ENCODE data around the gene PEX1. TPM values are rescaled to one million over a fixed set of nuclear protein-coding genes. Genes with fewer than 3 reads are reported as not detected.

PEX1 gene
- total and polyA plus RNA-seq, 2 donors (not counting 3 experiments of a cell fraction or from before 2014, with no cell fraction given), result 8.4 to 11.7 TPM

GRCh38 chr7:92557808-92558362, 29.6 kb upstream of the PEX1 start:
- CTCF ChIA-PET, result no interaction called here
- H3K4me3 ChIP-seq (replicated peaks in 1 of 3; ENCODE audit: insufficient read depth in 1 of 3, low read depth in 1 of 3, low read length in 3 of 3), result no peak overlapping the region
- no peak overlapping the region for H2AFZ ChIP-seq (ENCODE audit: low read depth, low read length)
- FAIRE-seq, result no peak
- POLR2A ChIA-PET, result no interaction called here
- H3K79me2 ChIP-seq (ENCODE audit: control insufficient read depth, insufficient read depth, low read length), result no peaks in the 10 kb centered on the region
- H3K36me3 ChIP-seq (ENCODE audit: control insufficient read depth in 2 of 2, extremely low read depth in 1 of 2, insufficient read depth in 2 of 2, low read length in 2 of 2), result peaks cover 2 to 5% of the 10 kb centered on the region in 2 experiments
- intact Hi-C loops (cut with micrococcal nuclease) (no loop called here), dilution Hi-C loops (cut with MboI; ENCODE audit: extremely low pct_ligation_motif_present, low sequenced_read_pairs) (no loop called here)
- H4K20me1 ChIP-seq (replicated peaks; ENCODE audit: control insufficient read depth, extremely low read depth, insufficient read depth, low read length), result no peaks in the 10 kb centered on the region
- no peaks in the 10 kb centered on the region for H3K9me1 ChIP-seq (replicated peaks; ENCODE audit: control insufficient read depth, extremely low read depth, insufficient read depth, low read length)
- H3K4me1 ChIP-seq (ENCODE audit: control insufficient read depth, extremely low read depth, insufficient read depth, low read length), result peaks cover under 1% of the 10 kb centered on the region
- no peak overlapping the region for H3K9ac ChIP-seq (replicated peaks; ENCODE audit: extremely low read depth, insufficient read depth, low read length)
- DNase-seq (ENCODE audit: low read depth, low spot score), result no peak
- H3K27me3 ChIP-seq (ENCODE audit: control insufficient read depth in 2 of 2, insufficient read depth in 2 of 2, low read length in 2 of 2), result no peaks in the 10 kb centered on the region
- BruUV-seq (replicated peaks), result no TSS peak
- no peak overlapping the region for H3K27ac ChIP-seq (ENCODE audit: insufficient read depth, low read depth, low read length)
- no peak overlapping the region for H3K4me2 ChIP-seq (ENCODE audit: insufficient read depth, low read length)
- TF ChIP-seq GATA2 (IDR thresholded peaks at IDR 0.05; ENCODE audit: insufficient read depth, insufficient read length, low read depth, low read length) (no peak), MYC (IDR thresholded peaks at IDR 0.05; ENCODE audit: low read depth, low read length) (no peak), FOS (IDR thresholded peaks at IDR 0.05; ENCODE audit: borderline replicate concordance, insufficient read depth, low read length) (no peak), JUN (IDR thresholded peaks at IDR 0.05; ENCODE audit: borderline replicate concordance, insufficient read depth, insufficient read length, low read depth) (no peak), POLR2AphosphoS5 (IDR thresholded peaks at IDR 0.05; ENCODE audit: insufficient read depth, low read depth, low read length) (no peak), CTCF (IDR thresholded peaks at IDR 0.05; ENCODE audit: extremely low read depth in 1 of 2, insufficient read depth in 1 of 2, low read depth in 1 of 2, low read length in 2 of 2) (no peak), EZH2 (IDR thresholded peaks at IDR 0.05; ENCODE audit: borderline replicate concordance, low read depth, low read length, severe bottlenecking) (no peak), MAX (IDR thresholded peaks at IDR 0.05; ENCODE audit: insufficient read depth, insufficient read length) (no peak), POLR2A (IDR thresholded peaks at IDR 0.05; ENCODE audit: low read depth, low read length) (no peak)
- no peaks in the 10 kb centered on the region for H3K9me3 ChIP-seq (replicated peaks; ENCODE audit: control insufficient read depth, insufficient read depth, low read length)
